Loucy (cell line): Measurements from ENCODE around the gene CPSF4.

Experiments
- H2AFZ ChIP-seq: fragments of 200-600 bp; sonication (generic); 2 replicates; pipeline ENCODE4 v1.6.0; 2016; ENCODE audit warnings: antibody characterized with exemption, mild to moderate bottlenecking, low read length, moderate library complexity
- H3F3A ChIP-seq: fragments of 200-600 bp; 2 replicates; pipeline ENCODE4 v1.6.0; 2016; ENCODE audit warnings: antibody characterized with exemption, low read depth, mild to moderate bottlenecking
- H3K27me3 ChIP-seq: fragments of 200-600 bp; sonication (generic); 2 replicates; pipeline ENCODE4 v1.6.1; 2014; ENCODE audit warnings: low read length, mild to moderate bottlenecking; ENCODE audit not compliant: insufficient read depth, poor library complexity, severe bottlenecking
- H3K36me3 ChIP-seq: fragments of 200-600 bp; sonication (generic); 2 replicates; pipeline ENCODE4 v1.6.1; 2016; ENCODE audit warnings: low read length; ENCODE audit not compliant: insufficient read depth
- H3K4me1 ChIP-seq: fragments of 200-600 bp; sonication (generic); 2 replicates; pipeline ENCODE4 v1.5.1; 2014; ENCODE audit warnings: low read length, mild to moderate bottlenecking; ENCODE audit not compliant: insufficient read depth, poor library complexity, severe bottlenecking
- H3K4me2 ChIP-seq: fragments of 200-600 bp; sonication (generic); 2 replicates; pipeline ENCODE4 v1.6.0; 2014; ENCODE audit warnings: antibody characterized with exemption, low read length, low read depth, mild to moderate bottlenecking; ENCODE audit not compliant: poor library complexity, severe bottlenecking
- H3K4me3 ChIP-seq: fragments of 200-600 bp; sonication (generic); 2 replicates; pipeline ENCODE4 v1.5.1; 2014; ENCODE audit warnings: low read length, mild to moderate bottlenecking, mixed read lengths; ENCODE audit not compliant: poor library complexity, severe bottlenecking
- H3K79me2 ChIP-seq: fragments of 200-600 bp; sonication (generic); 2 replicates; pipeline ENCODE4 v1.6.1; 2014; ENCODE audit warnings: low read length; ENCODE audit not compliant: insufficient read depth
- H3K9ac ChIP-seq: fragments of 200-600 bp; sonication (generic); 2 replicates; pipeline ENCODE4 v1.6.0; 2014; ENCODE audit warnings: mild to moderate bottlenecking, low read depth, low read length, moderate library complexity; ENCODE audit not compliant: poor library complexity, severe bottlenecking
- H3K9me2 ChIP-seq: fragments of 200-600 bp; sonication (generic); replicated peaks from 2 replicates; pipeline ENCODE4 v1.6.1; 2016; ENCODE audit warnings: low read depth, low read length, mixed read lengths
- H3K9me3 ChIP-seq: fragments of 200-600 bp; sonication (generic); 2 replicates; pipeline ENCODE4 v1.6.1; 2014; ENCODE audit warnings: mild to moderate bottlenecking, antibody characterized with exemption, low read length, low read depth; ENCODE audit not compliant: insufficient read depth
- H4K20me1 ChIP-seq: fragments of 200-600 bp; sonication (generic); 2 replicates; pipeline ENCODE4 v1.6.0; 2014; ENCODE audit warnings: antibody characterized with exemption, low read length, mild to moderate bottlenecking; ENCODE audit not compliant: insufficient read depth, poor library complexity, severe bottlenecking
- EZH2phosphoT487 ChIP-seq: fragments of 200-600 bp; IDR thresholded peaks from 2 replicates; pipeline ENCODE4 v1.6.1; 2018; ENCODE audit warnings: antibody characterized with exemption, mild to moderate bottlenecking, moderate library complexity, borderline replicate concordance
- TF ChIP-seq, protein P1 (sequence below): fragments of 200-600 bp; sonication (generic); conservative IDR thresholded peaks from 2 replicates; pipeline ENCODE4 v1.5.1; 2014; ENCODE audit warnings: mild to moderate bottlenecking, antibody characterized with exemption, low read length

CPSF4 gene

GRCh38 chr7:99457050-99457649 lies 18.4 kb downstream of the CPSF4 start:
- H3K9me3 ChIP-seq, result no peaks in the 10 kb centered on the region
- H2AFZ ChIP-seq, result no peak overlapping the region
- no peak overlapping the region for H3K4me2 ChIP-seq
- peaks cover 8% of the 10 kb centered on the region for H3K4me1 ChIP-seq
- H3K36me3 ChIP-seq, result peaks cover 65% of the 10 kb centered on the region
- H3K79me2 ChIP-seq, result peaks cover 47% of the 10 kb centered on the region
- H4K20me1 ChIP-seq, result peaks cover 47% of the 10 kb centered on the region
- no peaks in the 10 kb centered on the region for H3K9me2 ChIP-seq
- no peaks in the 10 kb centered on the region for H3K27me3 ChIP-seq
- TF ChIP-seq, protein P1, sequence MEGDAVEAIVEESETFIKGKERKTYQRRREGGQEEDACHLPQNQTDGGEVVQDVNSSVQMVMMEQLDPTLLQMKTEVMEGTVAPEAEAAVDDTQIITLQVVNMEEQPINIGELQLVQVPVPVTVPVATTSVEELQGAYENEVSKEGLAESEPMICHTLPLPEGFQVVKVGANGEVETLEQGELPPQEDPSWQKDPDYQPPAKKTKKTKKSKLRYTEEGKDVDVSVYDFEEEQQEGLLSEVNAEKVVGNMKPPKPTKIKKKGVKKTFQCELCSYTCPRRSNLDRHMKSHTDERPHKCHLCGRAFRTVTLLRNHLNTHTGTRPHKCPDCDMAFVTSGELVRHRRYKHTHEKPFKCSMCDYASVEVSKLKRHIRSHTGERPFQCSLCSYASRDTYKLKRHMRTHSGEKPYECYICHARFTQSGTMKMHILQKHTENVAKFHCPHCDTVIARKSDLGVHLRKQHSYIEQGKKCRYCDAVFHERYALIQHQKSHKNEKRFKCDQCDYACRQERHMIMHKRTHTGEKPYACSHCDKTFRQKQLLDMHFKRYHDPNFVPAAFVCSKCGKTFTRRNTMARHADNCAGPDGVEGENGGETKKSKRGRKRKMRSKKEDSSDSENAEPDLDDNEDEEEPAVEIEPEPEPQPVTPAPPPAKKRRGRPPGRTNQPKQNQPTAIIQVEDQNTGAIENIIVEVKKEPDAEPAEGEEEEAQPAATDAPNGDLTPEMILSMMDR, result no peak
- no peak for TF ChIP-seq EZH2phosphoT487
- no peak overlapping the region for H3K9ac ChIP-seq
- H3K4me3 ChIP-seq, result no peak overlapping the region
- H3F3A ChIP-seq, result no peaks in the 10 kb centered on the region

DNA sequence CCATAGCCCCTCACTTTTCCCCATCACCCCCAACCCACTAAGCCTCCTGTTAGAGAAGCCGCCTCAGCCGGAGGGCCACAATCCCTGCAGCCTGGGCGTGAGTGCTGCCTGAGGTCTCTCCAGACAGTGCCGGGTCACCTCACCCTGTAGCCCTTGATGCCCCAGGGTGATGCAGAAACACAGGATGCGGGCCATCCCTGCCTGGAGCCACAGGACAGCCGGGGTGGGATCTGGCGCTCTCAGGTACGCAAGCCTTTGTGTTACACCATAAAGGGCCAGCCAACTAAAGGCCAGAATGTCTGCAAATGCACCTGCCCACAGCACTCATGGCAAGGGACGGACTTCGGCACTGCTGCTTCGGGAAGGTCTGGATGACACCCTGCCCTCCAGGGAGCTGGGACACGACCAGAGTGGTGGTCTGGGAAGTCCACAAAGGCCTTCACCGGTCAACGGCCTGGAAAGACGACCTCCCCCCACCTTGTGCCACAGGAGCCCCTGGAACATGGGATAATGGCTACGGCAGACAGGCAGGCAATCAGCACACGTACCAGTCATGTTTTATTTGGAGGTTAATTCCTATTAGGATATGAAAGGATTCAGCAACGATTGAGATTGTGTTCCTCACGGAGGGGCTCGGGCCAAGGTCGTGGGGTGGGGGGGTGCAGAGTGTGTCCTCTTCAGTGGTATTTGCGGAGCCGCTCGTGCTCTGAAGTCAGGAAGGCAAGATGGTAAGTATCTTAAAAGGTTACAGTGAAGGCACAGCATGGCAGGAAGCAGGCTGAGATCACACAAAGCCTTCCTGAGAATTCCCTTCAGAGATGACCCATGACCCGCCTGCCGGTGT lies 19.1 kb downstream of the CPSF4 start:
- Histone ChIP-seq H3K79me2 (peaks cover 54% of the 10 kb centered on the region), H3K4me1 (peaks cover 8% of the 10 kb centered on the region), H3K36me3 (peaks cover 62% of the 10 kb centered on the region), H2AFZ (no peak overlapping the region), H3K9me2 (no peaks in the 10 kb centered on the region), H3K4me2 (no peak overlapping the region), H3K4me3 (no peak overlapping the region), H3K9me3 (no peaks in the 10 kb centered on the region), H3K27me3 (no peaks in the 10 kb centered on the region), H4K20me1 (peaks cover 48% of the 10 kb centered on the region), H3K9ac (no peak overlapping the region), H3F3A (no peaks in the 10 kb centered on the region)
- TF ChIP-seq, protein P1, result no peak
- TF ChIP-seq EZH2phosphoT487, result no peak

GRCh38 chr7:99459087-99459486 lies 20.3 kb downstream of the CPSF4 start:
- Histone ChIP-seq H3K4me2 (no peak overlapping the region), H3F3A (no peaks in the 10 kb centered on the region), H3K27me3 (no peaks in the 10 kb centered on the region), H3K4me1 (peaks cover 12% of the 10 kb centered on the region), H3K79me2 (peaks cover 66% of the 10 kb centered on the region), H3K4me3 (no peak overlapping the region), H4K20me1 (peaks cover 53% of the 10 kb centered on the region), H2AFZ (no peak overlapping the region), H3K9me3 (no peaks in the 10 kb centered on the region), H3K9ac (no peak overlapping the region), H3K36me3 (peaks cover 53% of the 10 kb centered on the region), H3K9me2 (no peaks in the 10 kb centered on the region)
- TF ChIP-seq, protein P1, result peak; percentile 61
- TF ChIP-seq EZH2phosphoT487, result no peak
